ENCODE data around the gene PORCN. TPM values are rescaled to one million over a fixed set of nuclear protein-coding genes. Genes with fewer than 3 reads are reported as not detected.

The PORCN gene
- total and polyA plus RNA-seq, 9 donors: 7.6 to 13.9 (median 9.9) TPM

DNA sequence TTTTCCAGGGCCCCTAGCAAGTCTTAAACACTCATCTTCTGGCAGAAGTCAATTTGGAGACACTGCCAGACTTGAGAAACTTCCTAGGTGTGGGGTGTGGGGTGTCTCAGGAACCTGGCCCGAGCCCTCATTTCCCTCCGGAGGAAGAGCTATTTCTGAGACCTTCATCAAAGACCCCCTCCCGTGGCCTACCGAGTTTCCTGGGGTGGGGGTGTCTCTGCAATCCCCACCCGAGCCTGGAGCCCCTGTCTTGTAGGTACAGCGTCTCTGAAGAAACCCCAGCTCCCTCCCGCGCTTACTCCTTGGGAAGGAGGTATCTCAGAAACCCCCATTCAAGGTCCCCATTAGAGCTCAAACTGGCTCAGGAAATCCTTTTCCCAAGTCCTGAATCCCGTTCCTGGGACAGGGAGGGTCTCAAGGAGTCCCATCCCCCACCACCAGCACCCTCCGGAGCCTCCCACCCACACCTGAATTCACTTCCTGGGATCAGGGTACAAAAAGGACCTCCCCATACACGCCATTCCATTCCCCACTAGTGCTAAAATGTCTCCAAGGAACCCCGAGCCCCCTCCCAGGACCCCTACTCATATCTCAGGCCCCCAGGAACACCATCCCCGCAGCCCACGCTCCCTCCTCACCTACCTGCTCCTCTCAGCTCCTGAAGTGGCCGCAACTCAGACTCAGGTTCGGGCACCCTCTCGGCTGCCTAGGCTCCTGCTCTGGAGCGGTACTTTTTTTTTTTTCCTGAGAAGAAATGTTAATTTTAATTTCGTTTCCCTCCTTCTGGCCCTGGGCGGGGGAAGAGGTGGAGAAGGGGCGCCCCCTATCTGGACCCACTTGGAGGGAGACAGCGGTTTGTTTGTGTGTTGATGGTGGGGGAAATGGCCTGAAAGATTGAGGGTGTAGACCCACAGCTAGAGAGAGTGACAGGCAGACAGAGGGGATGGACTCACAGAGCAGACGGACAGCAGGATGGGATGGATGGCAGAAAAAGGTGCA is 39.8 kb upstream of the PORCN start:
- peak in 1 of 5 donors; percentile 36 for DNase-seq
- no peaks in the 10 kb centered on the region for H3K36me3 ChIP-seq
- no peaks in the 10 kb centered on the region for H3K4me1 ChIP-seq (ENCODE audit: insufficient read depth)
- 42 to 48% (median 42%) methylated on average over 22 to 23 of the region's 23 CpGs for WGBS, 3 donors
- TF ChIP-seq CTCF (IDR thresholded peaks at IDR 0.05): no peak
- no peak for TF ChIP-seq EP300 (IDR thresholded peaks at IDR 0.05)
- TF ChIP-seq POLR2A (IDR thresholded peaks at IDR 0.05): no peak
- intact Hi-C loops (cut with DNase I): no loop called here
- no peaks in the 10 kb centered on the region for H3K9me3 ChIP-seq
- H3K4me3 ChIP-seq: peak overlapping the region; percentile 24
- no peak overlapping the region for H3K27ac ChIP-seq
- H3K27me3 ChIP-seq: no peaks in the 10 kb centered on the region

DNA sequence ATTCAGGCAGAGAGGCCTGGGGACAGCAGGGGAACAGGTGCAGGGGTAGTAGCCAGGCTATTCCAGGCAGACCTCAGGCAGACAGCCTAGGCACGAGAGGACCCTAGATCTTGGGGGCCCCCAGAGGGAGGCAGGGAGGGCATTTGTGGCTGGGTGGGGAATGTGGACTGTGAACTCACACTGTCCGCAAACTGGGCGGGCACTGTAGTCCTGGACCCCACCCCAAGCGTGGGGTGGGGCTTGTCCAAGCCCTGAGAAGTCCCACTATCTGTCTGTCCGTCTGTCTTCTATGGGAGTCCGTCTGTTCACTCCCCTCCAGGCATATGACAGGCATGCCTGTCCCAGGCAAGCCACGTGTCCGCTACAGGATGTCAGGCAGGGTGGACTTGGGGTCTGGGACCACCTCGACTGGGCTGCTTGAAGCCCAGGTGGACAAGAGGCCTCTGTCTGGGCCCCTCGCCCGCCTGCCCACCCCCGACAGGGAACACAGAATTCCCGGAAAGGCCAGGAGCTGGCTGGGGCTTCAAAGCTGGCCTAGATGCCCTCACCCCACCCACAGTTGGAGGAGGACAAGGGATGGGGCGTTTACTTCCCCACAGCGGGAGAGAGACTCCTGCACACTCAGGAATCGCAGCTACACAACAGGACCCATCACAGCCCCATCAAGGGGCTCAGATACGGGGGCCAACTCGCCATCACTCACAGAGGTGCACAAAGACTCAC is 38.5 kb upstream of the PORCN start, which contains the start of gene SLC38A5:
TSS of gene SLC38A5 (minus strand) at position 151 of the 723 bp plus-strand sequence. CDS start 2,336 bp downstream, outside the sequence.
- H3K27me3 ChIP-seq: no peaks in the 10 kb centered on the region

GRCh38 chrX:48470833-48471118 is 38.0 kb upstream of the PORCN start:
- Histone ChIP-seq H3K27me3 (no peaks in the 10 kb centered on the region), H3K9me3 (no peaks in the 10 kb centered on the region), H3K4me1 (ENCODE audit: insufficient read depth) (no peaks in the 10 kb centered on the region), H3K4me3 (no peak overlapping the region), H3K27ac (no peak overlapping the region), H3K36me3 (no peaks in the 10 kb centered on the region)
- 81 to 88% (median 87%) methylated on average over 9 of the region's 9 CpGs for WGBS, 3 donors
- no peak for TF ChIP-seq POLR2A (IDR thresholded peaks at IDR 0.05)
- no peak for TF ChIP-seq CTCF (IDR thresholded peaks at IDR 0.05)
- no peak for TF ChIP-seq EP300 (IDR thresholded peaks at IDR 0.05)
- intact Hi-C loops (cut with DNase I): no loop called here
- DNase-seq: no peak

More for the DNA sequence above, 38.5 kb upstream of the PORCN start, which contains the start of gene SLC38A5:
- Histone ChIP-seq H3K27ac (no peak within 1 kb of the TSS), H3K4me1 (ENCODE audit: insufficient read depth) (no peaks in the 10 kb centered on the region), H3K9me3 (no peaks in the 10 kb centered on the region), H3K4me3 (peak within 1 kb of the TSS; percentile 12), H3K36me3 (no peaks in the 10 kb centered on the region)
- WGBS, 3 donors: 72 to 80% (median 74%) methylated on average over 18 of the region's 18 CpGs
- intact Hi-C loops (cut with DNase I): no loop called here
- no peak for DNase-seq
- TF ChIP-seq CTCF (IDR thresholded peaks at IDR 0.05): no peak
- TF ChIP-seq EP300 (IDR thresholded peaks at IDR 0.05): no peak
- TF ChIP-seq POLR2A (IDR thresholded peaks at IDR 0.05): no peak

- Histone ChIP-seq H3K9me3 (no peaks in the 10 kb centered on the region), H3K36me3 (no peaks in the 10 kb centered on the region), H3K4me3 (no peak overlapping the region), H3K27me3 (no peaks in the 10 kb centered on the region), H3K4me1 (ENCODE audit: insufficient read depth) (no peaks in the 10 kb centered on the region), H3K27ac (no peak overlapping the region)
- TF ChIP-seq EP300 (IDR thresholded peaks at IDR 0.05) (no peak), POLR2A (IDR thresholded peaks at IDR 0.05) (no peak)
- 83 to 85% (median 84%) methylated on average over 8 of the region's 8 CpGs for WGBS, 3 donors
- intact Hi-C loops (cut with DNase I): no loop called here
- no peak for DNase-seq
Measured at GRCh38 chrX:48471504-48471903, 37.3 kb upstream of the PORCN start.

All from ovary (tissue), 9 donors.